Suprapubic skin (tissue), 4 donors: ENCODE data around the gene DRAP1.
A peak's percentile ranks its signal among the peaks of the same experiment; 100 is the strongest.

ENCODE experiments used
- EP300 ChIP-seq: sonication (generic); formaldehyde crosslinking; IDR thresholded peaks from one replicate; pipeline ENCODE4 v1.6.1; 2017; ENCODE audit warnings: antibody characterized with exemption
- POLR2A ChIP-seq, 2 donors: fragments of 450-650 bp; IDR thresholded peaks; one replicate each; pipeline ENCODE4 v1.6.1; 2017; ENCODE audit warnings: antibody characterized with exemption in 2 of 2, mild to moderate bottlenecking in 2 of 2, moderate library complexity in 2 of 2
- POLR2AphosphoS5 ChIP-seq, 3 donors: sonication (generic); formaldehyde crosslinking; IDR thresholded peaks; one replicate each; pipeline ENCODE4 v1.6.1; 2017; ENCODE audit warnings: antibody characterized with exemption in 3 of 3
- TF ChIP-seq, protein P1 (sequence below), 2 donors: fragments of 200-600 bp in 1 of 2; fragments of 450-650 bp in 1 of 2; sonication (generic) in 1 of 2; IDR thresholded peaks; one replicate each; pipeline ENCODE4 v1.5.1; 2016 to 2019; ENCODE audit warnings: antibody characterized with exemption in 2 of 2, mild to moderate bottlenecking in 1 of 2, moderate library complexity in 1 of 2

DNA sequence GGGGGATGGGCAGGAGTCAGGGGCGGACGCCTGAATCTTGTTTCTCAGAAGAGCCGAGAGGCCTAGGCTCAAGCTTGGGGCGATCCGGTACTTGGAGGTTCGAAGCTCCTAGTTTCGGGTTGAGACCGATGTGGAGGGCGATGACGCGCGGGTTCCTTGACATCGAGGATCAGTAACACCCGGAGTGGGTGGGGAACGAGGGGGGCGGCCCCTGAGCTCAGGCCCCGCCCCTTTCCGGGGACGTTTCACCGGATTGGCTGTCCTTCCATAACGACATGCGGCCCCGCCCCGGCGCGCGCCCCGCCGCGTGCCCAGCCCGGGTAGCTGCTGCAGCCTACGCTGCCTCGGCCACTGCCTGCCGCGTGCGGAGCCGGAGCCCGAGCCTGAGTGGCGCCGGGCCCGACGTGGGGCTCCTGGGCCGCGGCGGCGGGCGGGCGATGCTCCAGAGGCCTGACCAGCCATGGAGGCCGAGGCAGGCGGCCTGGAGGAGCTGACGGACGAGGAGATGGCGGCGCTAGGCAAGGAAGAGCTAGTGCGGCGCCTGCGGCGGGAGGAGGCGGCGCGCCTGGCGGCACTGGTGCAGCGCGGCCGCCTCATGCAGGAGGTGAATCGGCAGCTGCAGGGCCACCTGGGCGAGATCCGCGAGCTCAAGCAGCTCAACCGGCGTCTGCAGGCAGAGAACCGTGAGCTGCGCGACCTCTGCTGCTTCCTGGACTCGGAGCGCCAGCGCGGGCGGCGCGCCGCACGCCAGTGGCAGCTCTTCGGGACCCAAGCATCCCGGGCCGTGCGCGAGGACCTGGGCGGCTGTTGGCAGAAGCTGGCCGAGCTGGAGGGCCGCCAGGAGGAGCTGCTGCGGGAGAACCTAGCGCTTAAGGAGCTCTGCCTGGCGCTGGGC is 28.7 kb upstream of the DRAP1 start, which contains the start of gene CCDC85B:
- TF ChIP-seq EP300 (no peak), POLR2A (IDR thresholded peaks at IDR 0.05) (peak in 1 of 2 donors; percentile 91), POLR2AphosphoS5 (IDR thresholded peaks at IDR 0.05) (peak in 1 of 3 donors; percentile 6)
- TF ChIP-seq, protein P1, sequence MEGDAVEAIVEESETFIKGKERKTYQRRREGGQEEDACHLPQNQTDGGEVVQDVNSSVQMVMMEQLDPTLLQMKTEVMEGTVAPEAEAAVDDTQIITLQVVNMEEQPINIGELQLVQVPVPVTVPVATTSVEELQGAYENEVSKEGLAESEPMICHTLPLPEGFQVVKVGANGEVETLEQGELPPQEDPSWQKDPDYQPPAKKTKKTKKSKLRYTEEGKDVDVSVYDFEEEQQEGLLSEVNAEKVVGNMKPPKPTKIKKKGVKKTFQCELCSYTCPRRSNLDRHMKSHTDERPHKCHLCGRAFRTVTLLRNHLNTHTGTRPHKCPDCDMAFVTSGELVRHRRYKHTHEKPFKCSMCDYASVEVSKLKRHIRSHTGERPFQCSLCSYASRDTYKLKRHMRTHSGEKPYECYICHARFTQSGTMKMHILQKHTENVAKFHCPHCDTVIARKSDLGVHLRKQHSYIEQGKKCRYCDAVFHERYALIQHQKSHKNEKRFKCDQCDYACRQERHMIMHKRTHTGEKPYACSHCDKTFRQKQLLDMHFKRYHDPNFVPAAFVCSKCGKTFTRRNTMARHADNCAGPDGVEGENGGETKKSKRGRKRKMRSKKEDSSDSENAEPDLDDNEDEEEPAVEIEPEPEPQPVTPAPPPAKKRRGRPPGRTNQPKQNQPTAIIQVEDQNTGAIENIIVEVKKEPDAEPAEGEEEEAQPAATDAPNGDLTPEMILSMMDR (IDR thresholded peaks at IDR 0.05), result no peak
